D721Med (cell line): Measurements from ENCODE around the gene SYNGR1.

ENCODE experiments used
- DNase-seq: peaks from one replicate; pipeline ENCODE4 v3.0.0; 2011; ENCODE audit warnings: low spot score; ENCODE audit not compliant: insufficient read length
- FAIRE-seq: peaks from 2 replicates; lab custom pipeline; 2011; peaks lifted over from hg19 to GRCh38; lab: Jason Lieb, UNC
- CTCF ChIP-seq: IDR thresholded peaks from 2 replicates; pipeline ENCODE4 v1.5.1; 2012; ENCODE audit warnings: mild to moderate bottlenecking, control low read depth; ENCODE audit not compliant: insufficient read depth; ENCODE audit errors: missing control alignments

SYNGR1 gene

GRCh38 chr22:39383841-39384625, 34.2 kb downstream of the SYNGR1 start:
- DNase-seq (no peak), FAIRE-seq (no peak)
- TF ChIP-seq CTCF, result no peak

- DNase-seq, result no peak
- no peak for FAIRE-seq
- peak; percentile 41 for TF ChIP-seq CTCF
Measured at GRCh38 chr22:39384750-39385480, 35.1 kb downstream of the SYNGR1 start.

GRCh38 chr22:39388261-39389011, 38.6 kb downstream of the SYNGR1 start:
- no peak for TF ChIP-seq CTCF
- peak; percentile 81 for DNase-seq
- no peak for FAIRE-seq

DNA sequence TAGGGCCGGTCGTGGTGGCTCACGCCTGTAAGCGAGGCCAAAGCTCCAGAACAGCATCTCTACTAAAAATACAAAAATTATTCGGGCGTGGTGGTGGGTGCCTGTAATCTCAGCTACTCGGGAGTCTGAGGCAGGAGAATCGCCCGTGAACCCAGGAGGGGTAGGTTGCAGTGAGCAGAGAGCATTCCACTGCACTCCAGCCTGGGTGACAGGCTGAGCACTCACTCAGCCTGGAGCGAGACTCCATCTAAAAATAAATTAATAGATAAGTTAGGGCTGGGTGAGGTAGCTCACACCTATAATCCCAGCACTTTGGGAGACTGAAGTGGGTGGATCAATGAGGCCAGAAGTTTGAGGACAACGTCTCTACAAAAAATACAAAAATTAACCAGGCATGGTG, 39.6 kb downstream of the SYNGR1 start:
- no peak for TF ChIP-seq CTCF
- DNase-seq (no peak), FAIRE-seq (no peak)

GRCh38 chr22:39392341-39392948, 42.7 kb downstream of the SYNGR1 start:
- no peak for FAIRE-seq
- no peak for DNase-seq
- TF ChIP-seq CTCF, result no peak

DNA sequence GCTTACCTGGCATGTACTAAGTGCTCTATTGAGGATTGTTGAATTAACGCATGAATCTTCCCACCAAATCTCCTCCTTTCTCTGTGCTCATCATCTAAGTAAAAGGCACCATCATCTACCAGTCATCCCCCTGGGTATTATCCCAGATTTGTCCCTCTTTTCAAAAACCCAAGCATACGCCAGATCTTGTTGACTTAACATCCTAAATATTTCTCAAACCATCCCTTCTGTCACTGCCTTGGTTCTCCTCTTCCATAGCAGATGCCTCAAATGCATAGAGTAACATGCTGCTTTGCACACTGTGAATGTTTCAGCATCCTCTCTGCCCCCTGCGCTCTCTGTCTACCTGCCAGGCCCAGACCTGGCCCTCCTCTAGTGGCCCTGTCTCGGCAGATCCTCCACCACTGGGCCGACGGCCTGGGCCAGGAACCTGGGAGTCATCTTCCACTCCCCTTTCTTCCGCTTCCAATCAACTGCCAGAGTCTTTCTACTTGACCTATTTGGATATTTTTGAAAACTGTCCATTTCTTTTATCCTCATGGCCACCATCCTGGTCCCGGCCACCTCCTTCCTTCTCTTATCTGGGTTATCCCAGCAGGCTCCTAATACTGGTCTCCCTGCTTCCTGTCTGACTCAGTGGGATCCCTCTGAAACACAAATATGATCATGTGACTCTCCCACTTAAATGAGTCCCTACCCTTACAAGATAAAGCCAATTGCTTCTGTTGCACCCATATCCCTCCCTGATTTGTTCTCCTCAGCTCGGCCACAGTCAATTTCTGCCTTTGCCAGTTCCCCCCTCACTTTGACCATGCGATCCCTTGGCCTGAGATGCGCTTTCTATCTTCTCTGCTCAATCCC, 46.4 kb downstream of the SYNGR1 start:
- no peak for TF ChIP-seq CTCF
- FAIRE-seq (no peak), DNase-seq (no peak)
